Heart left ventricle (tissue), 13 donors: Measurements from ENCODE around the gene VAT1L.

ENCODE experiments used
- CTCF ChIP-seq, 12 donors: fragments of 200-600 bp; sonication (generic) in 4 of 12; IDR thresholded peaks; one replicate each; pipeline versions ENCODE4 v1.5.0 to v1.8.0; 2018 to 2022; ENCODE audit warnings: antibody characterized with exemption in 12 of 12, mild to moderate bottlenecking in 5 of 12
- POLR2A ChIP-seq, 2 donors: fragments of 450-650 bp; IDR thresholded peaks; one replicate each; pipeline ENCODE4 v1.6.1; 2017; ENCODE audit warnings: antibody characterized with exemption in 2 of 2, mild to moderate bottlenecking in 2 of 2, moderate library complexity in 2 of 2
- donor health status: ischemic (EF 13 %, LVEDD 7.1; RV severe dilation, severe dysfunction).
- donor health status: DM: no; HTN: yes; CAD: no.
- donor health status: DM: no; HTN: no; CAD: no.
- donor health status: ischemic (EF 25% LVEDD 6.9; RV normal size, moderate dysfunction).
- donor health status: ischemic (EF 25% LVEDD 5.7; RV mildly dilated, moderate dysfunction).
- donor health status: ischemic (EF 35%, LVEDD 5.7; RV mildly dilated, moderate dysfunction).
- donor health status: nonischemic (EF 11% LVEDD 7.7; RV severe dilation, severe dysfunction).
- donor health status: DM: yes; HTN: yes; CAD: no.
- donor health status: PGD.
- donor health status: ischemic (EF 29% LVEDD 5.4; RV normal size, mild dysfunction).
- donor health status: nonischemic (EF 23%, LVEDD 6.1; RV moderate dilation, normal function).

- TF ChIP-seq CTCF (IDR thresholded peaks at IDR 0.05) (no peak), POLR2A (IDR thresholded peaks at IDR 0.05) (no peak)
These were observed 121.7 kb downstream of the VAT1L start for GRCh38 chr16:77910021-77910420.
